ENCODE results near the gene DGLUCY. TPM values are rescaled to one million over a fixed set of nuclear protein-coding genes. Genes with fewer than 3 reads are reported as not detected.

Gene DGLUCY
- total RNA-seq, 1 donor from 2014 or later: 59.2 TPM

DNA sequence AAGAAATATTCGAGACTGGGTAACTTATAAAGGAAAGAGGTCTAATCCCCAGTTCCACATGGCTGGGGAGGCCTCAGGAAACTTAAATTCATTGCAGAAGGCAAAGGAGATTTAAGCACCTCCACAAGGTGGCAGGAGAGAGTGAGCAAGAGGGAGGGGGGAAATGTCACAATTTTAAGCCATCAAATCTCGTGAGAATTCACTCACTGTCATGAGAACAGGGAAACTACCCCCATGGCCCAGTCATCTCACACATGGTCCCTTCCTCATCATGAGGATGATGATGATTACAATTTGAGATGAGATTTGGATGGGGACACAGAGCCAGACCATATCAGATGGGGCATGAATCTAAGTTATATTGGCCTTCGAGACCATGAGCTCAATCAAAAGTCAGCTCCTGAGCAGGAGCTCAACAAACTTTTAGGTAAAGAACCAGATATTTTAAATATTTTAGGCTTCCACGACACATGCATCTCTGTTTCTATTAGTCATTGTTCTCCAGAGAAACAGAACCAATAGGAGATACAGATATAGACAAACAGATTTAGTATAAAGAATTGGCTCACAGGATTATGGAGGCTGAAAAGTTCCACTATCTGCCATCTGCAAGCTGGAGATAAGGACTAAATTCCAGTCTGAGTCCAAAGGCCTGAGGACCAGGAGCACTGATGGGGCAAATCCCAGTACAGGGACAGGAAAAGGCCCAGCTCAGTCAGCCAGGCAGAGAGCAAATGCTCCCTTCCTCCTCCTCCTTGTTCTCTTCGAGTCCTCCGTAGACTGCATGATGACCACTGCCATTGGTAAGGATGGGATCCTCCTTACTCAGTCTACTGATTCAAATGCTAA lies 24.9 kb downstream of the DGLUCY start:
- DNase-seq (ENCODE audit: low spot score in 2 of 2): no peak
- Histone ChIP-seq H3K36me3 (no peaks in the 10 kb centered on the region), H3K27me3 (no peaks in the 10 kb centered on the region), H3K4me3 (no peak overlapping the region), H3K9me3 (no peaks in the 10 kb centered on the region), H3K27ac (no peak overlapping the region), H3K4me1 (peaks cover 0 to 5% of the 10 kb centered on the region in 2 donors)
- TF ChIP-seq, protein P1, sequence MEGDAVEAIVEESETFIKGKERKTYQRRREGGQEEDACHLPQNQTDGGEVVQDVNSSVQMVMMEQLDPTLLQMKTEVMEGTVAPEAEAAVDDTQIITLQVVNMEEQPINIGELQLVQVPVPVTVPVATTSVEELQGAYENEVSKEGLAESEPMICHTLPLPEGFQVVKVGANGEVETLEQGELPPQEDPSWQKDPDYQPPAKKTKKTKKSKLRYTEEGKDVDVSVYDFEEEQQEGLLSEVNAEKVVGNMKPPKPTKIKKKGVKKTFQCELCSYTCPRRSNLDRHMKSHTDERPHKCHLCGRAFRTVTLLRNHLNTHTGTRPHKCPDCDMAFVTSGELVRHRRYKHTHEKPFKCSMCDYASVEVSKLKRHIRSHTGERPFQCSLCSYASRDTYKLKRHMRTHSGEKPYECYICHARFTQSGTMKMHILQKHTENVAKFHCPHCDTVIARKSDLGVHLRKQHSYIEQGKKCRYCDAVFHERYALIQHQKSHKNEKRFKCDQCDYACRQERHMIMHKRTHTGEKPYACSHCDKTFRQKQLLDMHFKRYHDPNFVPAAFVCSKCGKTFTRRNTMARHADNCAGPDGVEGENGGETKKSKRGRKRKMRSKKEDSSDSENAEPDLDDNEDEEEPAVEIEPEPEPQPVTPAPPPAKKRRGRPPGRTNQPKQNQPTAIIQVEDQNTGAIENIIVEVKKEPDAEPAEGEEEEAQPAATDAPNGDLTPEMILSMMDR (IDR thresholded peaks at IDR 0.05): peak in 1 of 3 experiments; percentile 48
- intact Hi-C loops (cut with DNase I): no loop called here

- peaks cover 6 to 16% of the 10 kb centered on the region in 2 donors for H3K4me1 ChIP-seq
- no peaks in the 10 kb centered on the region for H3K36me3 ChIP-seq
- intact Hi-C loops (cut with DNase I): no loop called here
- H3K27me3 ChIP-seq: no peaks in the 10 kb centered on the region
- no peak overlapping the region for H3K27ac ChIP-seq
- H3K4me3 ChIP-seq: no peak overlapping the region
- no peak for DNase-seq (ENCODE audit: low spot score in 2 of 2)
- TF ChIP-seq, protein P1 (IDR thresholded peaks at IDR 0.05): no peak
- no peaks in the 10 kb centered on the region for H3K9me3 ChIP-seq
These were observed 25.9 kb downstream of the DGLUCY start for GRCh38 chr14:91139776-91140175.

DNA sequence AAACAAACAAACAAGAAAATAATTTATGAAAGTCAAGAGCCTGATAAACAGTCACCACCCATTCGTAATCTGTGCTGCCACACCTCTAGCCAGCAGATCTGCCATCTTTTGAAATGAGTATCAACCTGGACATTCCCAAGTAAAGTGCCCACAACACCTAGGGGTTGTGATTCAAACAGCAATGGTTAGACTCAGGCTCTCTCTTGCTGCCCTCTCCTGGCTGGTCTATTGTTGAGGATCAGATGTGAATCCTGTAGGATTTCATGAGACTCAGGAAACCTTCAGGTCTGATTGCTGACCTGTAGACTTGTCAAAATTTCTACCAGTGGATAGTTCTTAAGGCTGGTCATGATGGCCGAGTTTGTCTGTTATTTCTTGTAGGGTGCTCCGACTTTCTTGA lies 26.8 kb downstream of the DGLUCY start:
- Histone ChIP-seq H3K9me3 (no peaks in the 10 kb centered on the region), H3K27ac (no peak overlapping the region), H3K36me3 (peaks cover 1 to 2% of the 10 kb centered on the region in 2 donors), H3K27me3 (no peaks in the 10 kb centered on the region), H3K4me1 (peaks cover 6 to 16% of the 10 kb centered on the region in 2 donors), H3K4me3 (no peak overlapping the region)
- DNase-seq (ENCODE audit: low spot score in 2 of 2): no peak
- intact Hi-C loops (cut with DNase I): no loop called here
- TF ChIP-seq, protein P1 (IDR thresholded peaks at IDR 0.05): no peak

GRCh38 chr14:91142214-91142668 lies 28.4 kb downstream of the DGLUCY start:
- intact Hi-C loops (cut with DNase I): no loop called here
- TF ChIP-seq, protein P1 (IDR thresholded peaks at IDR 0.05): no peak
- Histone ChIP-seq H3K27ac (no peak overlapping the region), H3K4me1 (peaks cover 6 to 16% of the 10 kb centered on the region in 2 donors), H3K36me3 (peaks cover 4 to 6% of the 10 kb centered on the region in 2 donors), H3K27me3 (no peaks in the 10 kb centered on the region), H3K9me3 (no peaks in the 10 kb centered on the region), H3K4me3 (no peak overlapping the region)
- no peak for DNase-seq (ENCODE audit: low spot score in 2 of 2)

- TF ChIP-seq, protein P1 (IDR thresholded peaks at IDR 0.05): no peak
- Histone ChIP-seq H3K27ac (peak overlapping the region; percentile 8 to 71), H3K36me3 (peaks cover 4 to 6% of the 10 kb centered on the region in 2 donors), H3K9me3 (no peaks in the 10 kb centered on the region), H3K4me3 (no peak overlapping the region), H3K27me3 (no peaks in the 10 kb centered on the region), H3K4me1 (peaks cover 6 to 16% of the 10 kb centered on the region in 2 donors)
- peak; percentile 27 to 87 for DNase-seq (ENCODE audit: low spot score in 2 of 2)
- intact Hi-C loops (cut with DNase I): no loop called here
These were observed 30.0 kb downstream of the DGLUCY start for GRCh38 chr14:91143862-91144261.

Measured in ascending aorta (tissue), 2 donors.